Osteocyte (in vitro differentiated cells): ENCODE results near the gene DOK6. TPM values are rescaled to one million over a fixed set of nuclear protein-coding genes. Genes with fewer than 3 reads are reported as not detected.

Source experiments
- DNase-seq: peaks from one replicate; pipeline ENCODE4 v3.0.0; 2021; ENCODE audit warnings: mixed read lengths; ENCODE audit not compliant: unreplicated experiment; ENCODE audit errors: extremely low spot score
- H3K27ac Mint-ChIP-seq: one replicate; pipeline ENCODE4 v1.8.0; 2021; ENCODE audit warnings: mild to moderate bottlenecking, mixed read lengths; ENCODE audit not compliant: unreplicated experiment
- H3K27me3 Mint-ChIP-seq: one replicate; pipeline ENCODE4 v1.8.0; 2021; ENCODE audit warnings: mixed read lengths; ENCODE audit not compliant: unreplicated experiment
- H3K36me3 Mint-ChIP-seq: one replicate; pipeline ENCODE4 v1.8.0; 2021; ENCODE audit warnings: mixed read lengths; ENCODE audit not compliant: unreplicated experiment
- H3K4me1 Mint-ChIP-seq: one replicate; pipeline ENCODE4 v1.8.0; 2021; ENCODE audit warnings: mixed read lengths; ENCODE audit not compliant: unreplicated experiment
- H3K4me3 Mint-ChIP-seq: one replicate; pipeline ENCODE4 v1.8.0; 2021; ENCODE audit warnings: mild to moderate bottlenecking, moderate library complexity, mixed read lengths; ENCODE audit not compliant: unreplicated experiment
- H3K9me3 Mint-ChIP-seq: one replicate; pipeline ENCODE4 v1.8.0; 2021; ENCODE audit warnings: mixed read lengths; ENCODE audit not compliant: unreplicated experiment
- total RNA-seq: library from RNA; stranded (reverse); gene quantifications from 2 replicates; pipeline ENCODE4 v1.2.1, GENCODE V29; 2021
- TF ChIP-seq, protein P1 (sequence below): fragments of 200-600 bp; sonication (generic); IDR thresholded peaks from 2 replicates; pipeline ENCODE4 v1.5.0; 2021; ENCODE audit warnings: antibody characterized with exemption, mild to moderate bottlenecking, moderate library complexity

Gene DOK6
- total RNA-seq, 1 donor from 2014 or later = 4.6 TPM

DNA sequence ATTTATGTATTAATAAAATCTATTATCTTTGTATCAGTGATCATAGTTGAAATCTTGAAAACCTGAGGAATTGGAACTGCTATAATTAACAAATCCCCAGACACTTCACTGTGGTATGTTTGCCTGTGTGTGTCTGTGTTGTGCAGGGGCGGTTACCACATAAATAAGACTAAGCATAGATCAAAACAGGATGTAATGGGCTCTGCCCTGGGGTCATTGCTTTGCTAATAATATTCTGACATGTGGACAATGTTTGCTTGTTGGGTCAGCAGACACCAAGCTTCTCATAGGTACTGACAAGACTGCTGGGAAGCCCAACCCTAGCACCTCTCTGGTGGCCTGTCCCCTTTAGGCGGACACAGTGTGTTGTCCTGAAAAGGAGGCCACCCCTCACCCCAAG lies 35.8 kb upstream of the DOK6 start:
- no peaks in the 10 kb centered on the region for H3K4me1 Mint-ChIP-seq
- DNase-seq = no peak

DNA sequence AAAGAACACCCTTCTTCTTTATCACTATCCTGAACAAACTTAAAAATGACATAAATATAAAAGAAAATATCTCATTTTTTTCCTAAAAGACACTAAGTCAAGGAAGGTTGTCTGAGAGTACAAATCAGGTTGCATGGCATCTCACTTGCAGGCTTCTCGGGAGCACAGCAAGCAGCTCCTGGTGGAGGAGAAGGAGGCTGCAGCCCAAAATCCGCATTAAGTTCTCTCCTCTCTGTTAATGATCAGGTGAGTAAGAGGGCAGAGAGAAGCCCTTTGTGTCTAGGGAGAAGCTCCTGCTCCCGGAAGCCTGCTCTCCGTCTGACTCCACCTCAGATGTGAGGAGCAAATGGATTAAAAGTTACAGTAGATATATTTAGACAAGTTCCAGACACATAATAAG lies 35.0 kb upstream of the DOK6 start:
- Mint-ChIP-seq H3K9me3 (no peaks in the 10 kb centered on the region), H3K4me3 (no peak overlapping the region), H3K4me1 (no peaks in the 10 kb centered on the region), H3K27me3 (peaks cover 6% of the 10 kb centered on the region), H3K36me3 (no peaks in the 10 kb centered on the region), H3K27ac (no peak overlapping the region)
- TF ChIP-seq, protein P1, sequence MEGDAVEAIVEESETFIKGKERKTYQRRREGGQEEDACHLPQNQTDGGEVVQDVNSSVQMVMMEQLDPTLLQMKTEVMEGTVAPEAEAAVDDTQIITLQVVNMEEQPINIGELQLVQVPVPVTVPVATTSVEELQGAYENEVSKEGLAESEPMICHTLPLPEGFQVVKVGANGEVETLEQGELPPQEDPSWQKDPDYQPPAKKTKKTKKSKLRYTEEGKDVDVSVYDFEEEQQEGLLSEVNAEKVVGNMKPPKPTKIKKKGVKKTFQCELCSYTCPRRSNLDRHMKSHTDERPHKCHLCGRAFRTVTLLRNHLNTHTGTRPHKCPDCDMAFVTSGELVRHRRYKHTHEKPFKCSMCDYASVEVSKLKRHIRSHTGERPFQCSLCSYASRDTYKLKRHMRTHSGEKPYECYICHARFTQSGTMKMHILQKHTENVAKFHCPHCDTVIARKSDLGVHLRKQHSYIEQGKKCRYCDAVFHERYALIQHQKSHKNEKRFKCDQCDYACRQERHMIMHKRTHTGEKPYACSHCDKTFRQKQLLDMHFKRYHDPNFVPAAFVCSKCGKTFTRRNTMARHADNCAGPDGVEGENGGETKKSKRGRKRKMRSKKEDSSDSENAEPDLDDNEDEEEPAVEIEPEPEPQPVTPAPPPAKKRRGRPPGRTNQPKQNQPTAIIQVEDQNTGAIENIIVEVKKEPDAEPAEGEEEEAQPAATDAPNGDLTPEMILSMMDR = no peak
- DNase-seq = no peak

More for the DNA sequence above, 35.8 kb upstream of the DOK6 start:
- Mint-ChIP-seq H3K36me3 (no peaks in the 10 kb centered on the region), H3K27ac (no peak overlapping the region), H3K4me3 (no peak overlapping the region), H3K27me3 (peaks cover 6% of the 10 kb centered on the region), H3K9me3 (peaks cover 3% of the 10 kb centered on the region)
- TF ChIP-seq, protein P1 = no peak

DNA sequence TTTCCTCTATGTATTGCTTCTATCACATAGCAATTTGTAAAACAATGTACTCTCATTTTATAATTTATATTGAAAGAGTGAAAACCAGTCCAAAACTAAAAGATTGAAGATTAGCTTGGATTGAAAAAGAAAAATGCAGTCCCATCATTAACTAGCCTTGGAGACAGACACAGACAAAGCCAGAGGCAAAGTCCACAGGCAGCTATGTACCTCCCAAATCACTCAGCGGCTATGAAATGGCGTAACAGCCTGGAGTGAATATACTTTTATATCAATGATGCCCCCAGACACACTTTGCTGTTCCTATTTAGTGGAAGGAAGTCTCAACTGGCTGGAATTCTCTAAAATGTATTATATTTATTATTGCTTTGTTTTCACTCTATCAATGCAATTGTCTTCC lies 33.6 kb upstream of the DOK6 start:
- Mint-ChIP-seq H3K27me3 (peaks cover 14% of the 10 kb centered on the region), H3K4me3 (no peak overlapping the region), H3K9me3 (no peaks in the 10 kb centered on the region), H3K36me3 (no peaks in the 10 kb centered on the region), H3K27ac (no peak overlapping the region), H3K4me1 (no peaks in the 10 kb centered on the region)
- TF ChIP-seq, protein P1 = no peak
- DNase-seq = no peak

DNA sequence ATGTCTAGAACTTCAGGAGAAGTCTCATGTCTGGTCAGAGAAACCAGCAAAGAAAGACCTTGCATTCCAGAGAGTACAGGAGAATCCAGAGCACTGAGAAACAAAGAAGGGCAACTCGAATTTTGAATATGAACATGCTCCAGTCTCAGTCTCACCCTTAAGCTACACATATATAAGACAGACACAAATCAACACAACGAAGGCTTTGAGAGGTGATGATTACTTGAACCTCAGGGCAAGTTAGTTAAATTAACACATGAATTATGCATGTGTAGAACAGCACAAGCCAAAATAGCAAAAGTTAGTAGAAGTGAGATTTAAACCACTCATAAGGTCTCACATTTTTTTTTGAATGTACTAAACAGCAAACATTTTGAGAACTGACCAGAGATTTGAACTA lies 29.0 kb upstream of the DOK6 start:
- TF ChIP-seq, protein P1 = no peak
- Mint-ChIP-seq H3K4me1 (no peaks in the 10 kb centered on the region), H3K36me3 (no peaks in the 10 kb centered on the region)

DNA sequence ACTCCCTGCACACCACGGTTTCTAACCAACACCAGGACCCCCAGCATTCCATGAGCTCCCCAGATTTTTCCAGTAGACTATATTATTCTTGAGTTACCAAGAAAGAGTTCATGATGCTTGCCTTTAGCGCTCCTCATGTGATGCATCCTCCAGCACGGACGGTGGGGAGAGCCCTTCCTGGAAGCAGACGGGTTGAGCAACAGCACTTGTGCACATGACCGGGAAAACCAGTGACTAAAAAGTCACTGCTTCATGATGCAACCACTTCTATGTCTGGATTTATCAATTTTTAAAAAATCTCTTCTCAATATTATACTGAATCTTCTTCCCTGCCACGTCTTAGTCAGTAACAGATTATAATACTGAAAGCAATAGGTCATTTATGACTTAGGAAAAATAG lies 20.4 kb upstream of the DOK6 start:
- TF ChIP-seq, protein P1 = no peak
- no peak overlapping the region for H3K27ac Mint-ChIP-seq
- H3K36me3 Mint-ChIP-seq = peaks cover 2% of the 10 kb centered on the region
- no peaks in the 10 kb centered on the region for H3K9me3 Mint-ChIP-seq
- no peak for DNase-seq
- H3K27me3 Mint-ChIP-seq = peaks cover 14% of the 10 kb centered on the region
- no peaks in the 10 kb centered on the region for H3K4me1 Mint-ChIP-seq
- H3K4me3 Mint-ChIP-seq = no peak overlapping the region

More for the DNA sequence above, 29.0 kb upstream of the DOK6 start:
- Mint-ChIP-seq H3K27ac (no peak overlapping the region), H3K4me3 (no peak overlapping the region), H3K27me3 (peaks cover 15% of the 10 kb centered on the region), H3K9me3 (no peaks in the 10 kb centered on the region)
- no peak for DNase-seq
